Measurements from ENCODE around the gene THSD4.

THSD4 gene

DNA sequence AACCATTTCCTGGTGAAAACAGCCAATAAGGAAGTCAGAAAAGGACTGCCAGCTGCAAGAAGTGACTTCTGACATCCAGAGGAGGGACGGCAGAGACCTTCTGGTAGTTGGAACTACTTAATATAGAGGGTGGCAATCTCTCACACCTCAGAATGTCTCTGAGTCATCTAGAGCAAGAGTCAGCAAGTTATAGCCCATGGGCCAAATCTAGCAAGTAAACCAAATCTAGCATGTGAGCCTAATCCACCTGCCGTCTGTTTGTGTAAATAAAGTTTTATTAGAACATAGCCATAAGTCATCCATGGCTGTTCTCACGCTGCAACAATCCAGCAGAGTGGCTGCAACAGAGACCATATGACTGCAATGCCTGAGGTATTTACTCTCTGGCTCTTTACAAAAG, 534.6 kb downstream of the THSD4 start:
- Histone ChIP-seq H2AFZ (ENCODE audit: low read depth) (no peak overlapping the region), H3K36me3 (ENCODE audit: insufficient read depth) (no peaks in the 10 kb centered on the region), H3K79me2 (ENCODE audit: insufficient read depth, low read depth) (no peaks in the 10 kb centered on the region), H3K9ac (no peak overlapping the region), H3K4me3 (IDR thresholded peaks at IDR 0.05; ENCODE audit: insufficient read depth, low read depth, low read length) (no peak overlapping the region), H3K4me1 (ENCODE audit: low read depth, poor library complexity, severe bottlenecking) (no peaks in the 10 kb centered on the region), H3K27me3 (ENCODE audit: insufficient read depth, low read depth) (no peaks in the 10 kb centered on the region), H4K20me1 (ENCODE audit: insufficient read depth) (no peaks in the 10 kb centered on the region), H3K4me2 (no peak overlapping the region), H3K27ac (no peak overlapping the region)
- no peak for TF ChIP-seq CTCF (conservative IDR thresholded peaks at IDR 0.05; ENCODE audit: low read depth, low read length)

- H3K4me3 ChIP-seq (IDR thresholded peaks at IDR 0.05; ENCODE audit: insufficient read depth, low read depth, low read length): no peak overlapping the region
- no peaks in the 10 kb centered on the region for H3K27me3 ChIP-seq (ENCODE audit: insufficient read depth, low read depth)
- H3K4me2 ChIP-seq: no peak overlapping the region
- no peaks in the 10 kb centered on the region for H3K79me2 ChIP-seq (ENCODE audit: insufficient read depth, low read depth)
- no peak overlapping the region for H2AFZ ChIP-seq (ENCODE audit: low read depth)
- H3K9ac ChIP-seq: no peak overlapping the region
- H4K20me1 ChIP-seq (ENCODE audit: insufficient read depth): no peaks in the 10 kb centered on the region
- no peak for TF ChIP-seq CTCF (conservative IDR thresholded peaks at IDR 0.05; ENCODE audit: low read depth, low read length)
- no peaks in the 10 kb centered on the region for H3K4me1 ChIP-seq (ENCODE audit: low read depth, poor library complexity, severe bottlenecking)
- no peak overlapping the region for H3K27ac ChIP-seq
- H3K36me3 ChIP-seq (ENCODE audit: insufficient read depth): no peaks in the 10 kb centered on the region
Observed at GRCh38 chr15:71650603-71651002, 535.3 kb downstream of the THSD4 start.

DNA sequence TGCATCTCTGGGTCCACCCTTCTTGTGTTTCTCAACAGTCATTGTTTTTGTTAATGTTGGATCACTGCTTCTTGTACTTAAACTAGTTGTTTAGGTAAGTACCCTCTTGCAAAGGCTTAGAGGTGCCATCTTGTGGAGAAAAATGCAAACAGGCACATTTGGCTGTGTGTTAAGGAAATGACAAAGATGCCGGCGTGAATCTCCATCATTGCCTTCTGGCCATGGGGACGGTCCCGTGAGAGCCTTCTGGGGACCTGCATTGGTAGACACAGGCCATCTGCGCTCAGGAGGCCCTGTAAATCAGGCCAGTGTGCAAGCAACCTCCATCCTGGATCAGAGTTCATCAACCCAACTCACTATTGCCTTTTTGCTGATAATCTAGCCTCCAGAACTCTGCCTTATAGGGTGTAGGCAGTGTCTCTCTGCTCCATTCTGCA, 536.5 kb downstream of the THSD4 start:
- peak; percentile 37; the same call in 1 of the 2 replicates for TF ChIP-seq CTCF (conservative IDR thresholded peaks at IDR 0.05; ENCODE audit: low read depth, low read length)
- no peaks in the 10 kb centered on the region for H3K27me3 ChIP-seq (ENCODE audit: insufficient read depth, low read depth)
- no peak overlapping the region for H3K9ac ChIP-seq
- no peaks in the 10 kb centered on the region for H4K20me1 ChIP-seq (ENCODE audit: insufficient read depth)
- H3K4me3 ChIP-seq (IDR thresholded peaks at IDR 0.05; ENCODE audit: insufficient read depth, low read depth, low read length): no peak overlapping the region
- no peak overlapping the region for H3K4me2 ChIP-seq
- H3K4me1 ChIP-seq (ENCODE audit: low read depth, poor library complexity, severe bottlenecking): no peaks in the 10 kb centered on the region
- H3K27ac ChIP-seq: no peak overlapping the region
- H3K36me3 ChIP-seq (ENCODE audit: insufficient read depth): no peaks in the 10 kb centered on the region
- no peaks in the 10 kb centered on the region for H3K79me2 ChIP-seq (ENCODE audit: insufficient read depth, low read depth)
- no peak overlapping the region for H2AFZ ChIP-seq (ENCODE audit: low read depth)

DNA sequence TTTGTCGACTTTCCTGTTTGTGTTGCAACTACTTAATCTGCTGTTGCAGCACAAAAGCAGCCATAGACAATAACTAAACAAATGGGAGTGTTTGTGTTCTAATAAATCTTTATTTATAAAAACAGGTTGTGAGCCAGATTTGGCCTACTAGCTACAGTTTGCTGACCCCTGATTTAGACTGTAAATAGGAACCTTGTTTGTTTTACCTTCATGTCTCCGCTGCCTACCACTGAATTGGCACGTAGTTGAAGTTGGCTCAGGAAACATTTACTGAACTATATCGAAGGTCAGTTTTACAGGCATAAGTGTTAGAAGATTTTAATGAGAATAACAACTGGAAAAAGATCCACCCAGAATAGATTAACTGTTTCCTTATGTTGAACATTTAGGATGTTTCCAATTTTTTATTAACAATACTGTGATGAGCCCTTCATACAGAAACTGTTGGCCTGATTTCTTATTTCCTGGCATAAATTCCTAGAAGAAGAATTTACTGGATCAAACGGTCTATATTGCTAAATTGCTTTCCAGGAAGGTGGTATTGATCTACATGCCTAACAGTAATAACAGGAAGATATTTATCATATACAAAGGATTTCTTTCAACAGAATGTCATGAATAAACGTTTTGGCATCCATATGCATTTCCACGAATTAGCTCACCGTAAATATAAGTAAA, 538.9 kb downstream of the THSD4 start:
- Histone ChIP-seq H3K27ac (no peak overlapping the region), H3K27me3 (ENCODE audit: insufficient read depth, low read depth) (no peaks in the 10 kb centered on the region), H3K9ac (no peak overlapping the region), H4K20me1 (ENCODE audit: insufficient read depth) (no peaks in the 10 kb centered on the region), H3K4me2 (no peak overlapping the region), H3K4me1 (ENCODE audit: low read depth, poor library complexity, severe bottlenecking) (no peaks in the 10 kb centered on the region), H3K79me2 (ENCODE audit: insufficient read depth, low read depth) (no peaks in the 10 kb centered on the region), H3K36me3 (ENCODE audit: insufficient read depth) (no peaks in the 10 kb centered on the region), H3K4me3 (IDR thresholded peaks at IDR 0.05; ENCODE audit: insufficient read depth, low read depth, low read length) (no peak overlapping the region), H2AFZ (ENCODE audit: low read depth) (no peak overlapping the region)
- no peak for TF ChIP-seq CTCF (conservative IDR thresholded peaks at IDR 0.05; ENCODE audit: low read depth, low read length)
